Fibroblast of the aortic adventitia (primary cell): ENCODE results near the gene NOP16. TPM values are rescaled to one million over a fixed set of nuclear protein-coding genes. Genes with fewer than 3 reads are reported as not detected.

ENCODE experiments used
- DNase-seq: peaks from one replicate; pipeline ENCODE4 v3.0.0-alpha.2; 2010; ENCODE audit warnings: low read depth
- H3K4me3 ChIP-seq: 2 replicates; pipeline ENCODE4 v1.5.1; 2011; ENCODE audit warnings: low read depth, mild to moderate bottlenecking, control low read depth, low read length, moderate library complexity
- CTCF ChIP-seq: IDR thresholded peaks from 2 replicates; pipeline ENCODE4 v1.5.1; 2011; ENCODE audit warnings: mild to moderate bottlenecking, low read length, control low read depth, inconsistent platforms; ENCODE audit not compliant: insufficient read depth
- total RNA-seq: library from RNA; depleted of rRNA; stranded (reverse); fragments of >200 nt; gene quantifications from 2 replicates; pipeline ENCODE4 v1.2.3, GENCODE V29; 2012; ENCODE audit warnings: low replicate concordance

NOP16 gene
- total RNA-seq, 1 donor = 17.0 TPM

- DNase-seq = no peak
- no peak overlapping the region for H3K4me3 ChIP-seq
- no peak for TF ChIP-seq CTCF
Observed at GRCh38 chr5:176368726-176369125, 19.7 kb downstream of the NOP16 start.

GRCh38 chr5:176366232-176366894, 22.0 kb downstream of the NOP16 start:
- DNase-seq = no peak
- H3K4me3 ChIP-seq = peak overlapping the region; percentile 72
- TF ChIP-seq CTCF = no peak

GRCh38 chr5:176365351-176366231, 22.8 kb downstream of the NOP16 start, which contains the start of gene ARL10:
TSS of gene ARL10 (plus strand) at chr5:176365487. CDS start at chr5:176365564, 77 bp downstream.
- H3K4me3 ChIP-seq = peak within 1 kb of the TSS; percentile 72
- TF ChIP-seq CTCF = no peak
- peak; percentile 43 for DNase-seq

- TF ChIP-seq CTCF = no peak
- peak; percentile 15 for DNase-seq
- peak overlapping the region; percentile 72 for H3K4me3 ChIP-seq
Observed at GRCh38 chr5:176364765-176365350, 23.5 kb downstream of the NOP16 start.

GRCh38 chr5:176362233-176362490, 26.2 kb downstream of the NOP16 start:
- peak overlapping the region; percentile 96 for H3K4me3 ChIP-seq
- no peak for DNase-seq
- no peak for TF ChIP-seq CTCF

GRCh38 chr5:176361437-176362232, 26.8 kb downstream of the NOP16 start, which contains the start of gene KIAA1191:
TSS of gene KIAA1191 (minus strand) at chr5:176361764. CDS start at chr5:176359508, 2,256 bp downstream.
- peak; percentile 34 for TF ChIP-seq CTCF
- peak; percentile 88 for DNase-seq

More at GRCh38 chr5:176361437-176362232, 26.8 kb downstream of the NOP16 start, which contains the start of gene KIAA1191:
- peak within 1 kb of the TSS; percentile 96 for H3K4me3 ChIP-seq
